HEK293T (cell line): ENCODE data around the gene MMS22L.

Experiments
- ARNT ChIP-seq: fragments of 450-650 bp; IDR thresholded peaks from 2 replicates; pipeline ENCODE4 v1.6.1; 2017; ENCODE audit warnings: mild to moderate bottlenecking
- ELF4 ChIP-seq: fragments of 450-650 bp; IDR thresholded peaks from 2 replicates; pipeline ENCODE4 v1.6.1; 2017; ENCODE audit warnings: antibody characterized with exemption
- FOXA1 ChIP-seq: fragments of 450-650 bp; IDR thresholded peaks from 2 replicates; pipeline ENCODE4 v1.6.1; 2016; ENCODE audit warnings: mild to moderate bottlenecking
- FOXM1 ChIP-seq: fragments of 450-650 bp; IDR thresholded peaks from 2 replicates; pipeline ENCODE4 v1.6.1; 2017; ENCODE audit warnings: mild to moderate bottlenecking, borderline replicate concordance
- L3MBTL2 ChIP-seq: fragments of 450-650 bp; conservative IDR thresholded peaks from 2 replicates; pipeline ENCODE4 v1.6.1; 2016; ENCODE audit warnings: mild to moderate bottlenecking
- LEF1 ChIP-seq: fragments of 450-650 bp; IDR thresholded peaks from 2 replicates; pipeline ENCODE4 v1.6.1; 2017; ENCODE audit warnings: mild to moderate bottlenecking, borderline replicate concordance
- NFRKB ChIP-seq: fragments of 450-650 bp; IDR thresholded peaks from 2 replicates; pipeline ENCODE4 v1.6.1; 2016; ENCODE audit warnings: mild to moderate bottlenecking, moderate library complexity
- SP1 ChIP-seq: fragments of 450-650 bp; IDR thresholded peaks from 2 replicates; pipeline ENCODE4 v1.6.1; 2017
- SUZ12 ChIP-seq: fragments of 450-650 bp; IDR thresholded peaks from 2 replicates; pipeline ENCODE4 v1.6.1; 2016; ENCODE audit warnings: mild to moderate bottlenecking
- TARDBP ChIP-seq: fragments of 450-650 bp; IDR thresholded peaks from 2 replicates; pipeline ENCODE4 v1.6.1; 2016
- ZNF384 ChIP-seq: fragments of 450-650 bp; IDR thresholded peaks from 2 replicates; pipeline ENCODE4 v1.6.1; 2016

- TF ChIP-seq L3MBTL2 = no peak
- no peak for TF ChIP-seq ARNT
- TF ChIP-seq FOXA1 = no peak
- TF ChIP-seq ELF4 = no peak
- no peak for TF ChIP-seq ZNF384
- no peak for TF ChIP-seq SP1
- TF ChIP-seq SUZ12 = no peak
- TF ChIP-seq TARDBP = no peak
- no peak for TF ChIP-seq NFRKB
- no peak for TF ChIP-seq FOXM1
- no peak for TF ChIP-seq LEF1
These were observed 79.7 kb downstream of the MMS22L start for GRCh38 chr6:97203343-97203742.
